GM12878 (cell line): ENCODE data around the gene QPRT. TPM values are rescaled to one million over a fixed set of nuclear protein-coding genes. Genes with fewer than 3 reads are reported as not detected.
A peak's percentile ranks its signal among the peaks of the same experiment; 100 is the strongest.
"Not testable (repeated sequence)": the region's sequence is repeated elsewhere in the genome, so short reads cannot be mapped to it uniquely, and the experiment has no call there.

Experiments used
- ATAC-seq: fragments of 200-7000 bp; cut with Tn5 transposase; 3 replicates; pipeline ENCODE4 v1.9.1; 2020; ENCODE audit warnings: mild to moderate bottlenecking, moderate library complexity
- BruUV-seq: library from RNA; stranded (reverse); fragments of 400-500 nt; replicated peaks from 2 replicates; lab custom pipeline; 2021; lab: Mats Ljungman, UMichigan
- CTCF ChIA-PET: fragments of 300-600 bp; sonication (Branson Sonifier 250); formaldehyde crosslinking; extraction: SDS; loops from one replicate; lab custom pipeline; 2021; ENCODE audit warnings: inconsistent platforms; lab: Yijun Ruan, JAX
- POLR2A ChIA-PET: fragments of 350-600 bp; formaldehyde crosslinking; extraction: SDS; loops from one replicate; lab custom pipeline; 2021; ENCODE audit warnings: inconsistent platforms; lab: Charles Lee
- RAD21 ChIA-PET: fragments of 300-600 bp; sonication (Branson Sonifier 250); formaldehyde crosslinking; loops from one replicate; lab custom pipeline; 2023; ENCODE audit warnings: antibody characterized with exemption; ENCODE audit not compliant: unreplicated experiment; lab: Charles Lee
- SMC1A ChIA-PET: fragments of 300-600 bp; sonication (Branson Sonifier 250); formaldehyde crosslinking; loops from one replicate; lab custom pipeline; 2023; ENCODE audit not compliant: unreplicated experiment, uncharacterized antibody; lab: Charles Lee
- DNase-seq: peaks from one replicate; pipeline ENCODE4 v3.0.0-alpha.2; 2011; ENCODE audit warnings: low read depth, low spot score
- FAIRE-seq: peaks from 3 replicates; lab custom pipeline; 2011; peaks lifted over from hg19 to GRCh38; lab: Jason Lieb, UNC
- H2AFZ ChIP-seq: 2 replicates; pipeline ENCODE4 v1.6.0; 2011; ENCODE audit warnings: low read depth, low read length, control low read depth; ENCODE audit not compliant: control insufficient read depth
- H3K27ac ChIP-seq: 2 replicates; pipeline ENCODE4 v1.5.1; 2011; ENCODE audit warnings: control low read depth; ENCODE audit not compliant: control insufficient read depth, insufficient read depth
- H3K27me3 ChIP-seq, 2 experiments: replicated peaks in 1 of 2; 2 replicates each; pipeline versions ENCODE4 v1.6.0 to v1.6.1; 2011; ENCODE audit warnings: low read length in 1 of 2; ENCODE audit not compliant: control insufficient read depth in 2 of 2, insufficient read depth in 2 of 2
- H3K36me3 ChIP-seq, 2 experiments: 2 replicates each; pipeline ENCODE4 v1.5.1; 2011; ENCODE audit warnings: low read length in 1 of 2; ENCODE audit not compliant: control insufficient read depth in 2 of 2, insufficient read depth in 2 of 2
- H3K4me1 ChIP-seq: 2 replicates; pipeline ENCODE4 v1.6.1; 2011; ENCODE audit warnings: mild to moderate bottlenecking, low read length, moderate library complexity, mixed read lengths; ENCODE audit not compliant: control insufficient read depth, insufficient read depth
- H3K4me2 ChIP-seq: 2 replicates; pipeline ENCODE4 v1.6.0; 2011; ENCODE audit warnings: control low read depth; ENCODE audit not compliant: control insufficient read depth, insufficient read depth
- H3K4me3 ChIP-seq: fragments of 200-600 bp; sonication (generic); 2 replicates; pipeline ENCODE4 v1.5.1; 2016
- H3K79me2 ChIP-seq: 2 replicates; pipeline ENCODE4 v1.6.0; 2011; ENCODE audit warnings: low read length; ENCODE audit not compliant: control insufficient read depth, insufficient read depth
- H3K9ac ChIP-seq: 2 replicates; pipeline ENCODE4 v1.8.0; 2011; ENCODE audit warnings: low read length, control low read depth, mixed read lengths; ENCODE audit not compliant: control insufficient read depth, insufficient read depth
- H3K9me3 ChIP-seq: replicated peaks from 3 replicates; pipeline ENCODE4 v1.5.1; 2011; ENCODE audit warnings: mild to moderate bottlenecking, low read length; ENCODE audit not compliant: control insufficient read depth, insufficient read depth
- H4K20me1 ChIP-seq: 2 replicates; pipeline ENCODE4 v1.6.0; 2011; ENCODE audit not compliant: control insufficient read depth, insufficient read depth
- IKZF2 ChIP-seq, 2 experiments: fragments of 450-650 bp; IDR thresholded peaks; 2 replicates each; pipeline ENCODE4 v1.6.1; 2017; ENCODE audit warnings: mild to moderate bottlenecking in 2 of 2, moderate library complexity in 2 of 2
- RUNX3 ChIP-seq: IDR thresholded peaks from 2 replicates; pipeline ENCODE4 v1.6.1; 2012; ENCODE audit warnings: low read length, inconsistent platforms
- SMAD5 ChIP-seq: IDR thresholded peaks from 2 replicates; pipeline ENCODE4 v1.6.1; 2016; ENCODE audit warnings: antibody characterized with exemption, low read depth
- WGBS: methylation state at CpG from one replicate; pipeline ENCODE4 v1.1.6; 2016; ENCODE audit warnings: low lambda C conversion rate; ENCODE audit not compliant: insufficient replicate concordance, insufficient coverage; ENCODE audit errors: missing lambda C conversion rate; 5-methylcytosine and 5-hydroxymethylcytosine counted together
- in situ Hi-C: fragments of 300-500 bp; cut with MboI; formaldehyde crosslinking; loops from 9 replicates; pipeline ENCODE4 v1.14.3; 2018; ENCODE audit warnings: mixed read lengths
- intact Hi-C: fragments of 100-400 bp; cut with micrococcal nuclease; formaldehyde crosslinking; loops from one replicate; pipeline ENCODE4 v1.14.2; 2022; ENCODE audit not compliant: unreplicated experiment
- polyA plus RNA-seq, 11 experiments: library from polyadenylated mRNA; depleted of rRNA in 4 of 11; unstranded in 6 of 11; stranded (reverse) in 5 of 11; fragments of >200 nt; fragmentation: Nextera tagmentation in 4 of 11; fragmentation: Illumina TruSeq in 1 of 11; extraction: Ambion mirVana in 4 of 11; extraction: Trizol in 1 of 11; gene quantifications; 1 replicate in 1 of 11; 2 replicates in 10 of 11; pipeline versions ENCODE4 v1.2.1 to v1.2.3, GENCODE V29; 2011 to 2016; ENCODE audit warnings: inconsistent platforms in 2 of 11, missing spikeins in 2 of 11, low read depth in 1 of 11
- total RNA-seq, 4 experiments: library from RNA; depleted of rRNA in 3 of 4; stranded (reverse); fragments of >200 nt in 3 of 4; fragmentation: Illumina TruSeq in 1 of 4; extraction: Trizol in 1 of 4; gene quantifications; 2 replicates each; pipeline versions ENCODE4 v1.2.1 to v1.2.3, GENCODE V29; 2013 to 2021

QPRT gene
- total and polyA plus RNA-seq, 10 of the 15 experiments (the other 5 are each of a cell fraction or from before 2014, with no cell fraction given): 2.7 to 43.0 (median 31.3) TPM

DNA sequence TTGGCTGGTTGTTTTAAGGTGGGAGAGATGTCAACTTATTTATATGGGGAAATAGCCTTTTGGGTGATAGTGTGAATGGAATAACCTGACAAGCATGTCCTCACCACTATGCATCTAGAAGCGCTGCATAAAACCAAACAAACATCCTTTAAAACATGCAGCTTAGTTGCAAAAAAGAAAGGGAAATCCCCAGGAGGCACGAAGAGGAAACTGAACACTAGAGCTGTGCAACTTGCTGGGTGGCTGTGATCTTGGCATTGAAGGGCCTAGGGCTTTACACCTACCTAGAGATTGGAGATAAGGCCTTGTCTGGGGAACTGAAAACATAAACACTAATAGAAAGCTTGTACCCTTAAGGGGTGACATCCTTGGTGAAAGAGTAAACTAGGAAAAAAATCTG lies 59.5 kb downstream of the QPRT start:
- RAD21 ChIA-PET: interaction anchor here (0.5 to 1.9 kb wide), 7 partner anchors 9 to 223 kb away, joined by 3 to 17 read pairs (median 6); partner anchors contain the start of genes KIF22 and TMEM219
- in situ Hi-C loops (no loop called here), intact Hi-C loops (no loop called here)
- peak; percentile 93 for ATAC-seq
- Histone ChIP-seq H3K4me1 (peaks cover 17% of the 10 kb centered on the region), H3K27me3 (no peaks in the 10 kb centered on the region), H4K20me1 (no peaks in the 10 kb centered on the region), H2AFZ (0 out of 2 replicates have a peak overlapping the region, but pooled peaks have one; percentile 25)
- TF ChIP-seq IKZF2 (IDR thresholded peaks at IDR 0.05) (peak in 1 of 2 experiments; percentile 57; a peak in 3 of 4 replicates), SMAD5 (no peak), RUNX3 (peak; percentile 34; the same call in 1 of the 2 replicates)
- TF ChIP-seq, all 136 proteins: peak for 2
- no TSS peak for BruUV-seq
- SMC1A ChIA-PET: interaction anchor here (0.6 to 1.6 kb wide), 10 partner anchors 9 to 110 kb away, joined by 3 to 6 read pairs (median 5); partner anchors contain the start of gene KIF22
- H3K9ac ChIP-seq: no peak overlapping the region
- FAIRE-seq (no peak), DNase-seq (peak; percentile 76)
- H3K36me3 ChIP-seq: no peaks in the 10 kb centered on the region; a peak in 1 of 4 replicates
- peak overlapping the region; percentile 51 for H3K4me2 ChIP-seq
- CTCF ChIA-PET: interaction anchor here (0.6 to 2.3 kb wide), 12 partner anchors 9 to 267 kb away, joined by 3 to 15 read pairs (median 4); partner anchors contain the start of gene KIF22
- no peaks in the 10 kb centered on the region; the same call in 2 of the 3 replicates for H3K9me3 ChIP-seq
- H3K27ac ChIP-seq: peak overlapping the region; percentile 47
- H3K79me2 ChIP-seq: no peaks in the 10 kb centered on the region
- WGBS: 0% methylated on average over 2 of the region's 2 CpGs
- POLR2A ChIA-PET: interaction anchor here (0.6 to 2.0 kb wide), 6 partner anchors 9 to 78 kb away, joined by 3 to 6 read pairs (median 4); no protein-coding TSS in a partner anchor
- no peak overlapping the region for H3K4me3 ChIP-seq

GRCh38 chr16:29739927-29740629 lies 61.1 kb downstream of the QPRT start:
- BruUV-seq, H3K4me3 ChIP-seq, H3K79me2 ChIP-seq, H2AFZ ChIP-seq, H3K27me3 ChIP-seq, DNase-seq, H3K9me3 ChIP-seq, H3K36me3 ChIP-seq, FAIRE-seq, intact Hi-C loops, H3K9ac ChIP-seq, in situ Hi-C loops, ATAC-seq, H4K20me1 ChIP-seq, H3K4me2 ChIP-seq, H3K27ac ChIP-seq: not testable (repeated sequence)
- RAD21 ChIA-PET: interaction anchor here (0.7 to 1.9 kb wide), 4 partner anchors 14 to 67 kb away, joined by 3 to 17 read pairs (median 6); partner anchors contain the start of gene KIF22
- 96% methylated on average over 6 of the region's 6 CpGs for WGBS
- H3K4me1 ChIP-seq: peaks cover 31% of the 10 kb centered on the region
- CTCF ChIA-PET: interaction anchor here (0.8 to 2.3 kb wide), 4 partner anchors 10 to 50 kb away, joined by 3 to 15 read pairs (median 6); no protein-coding TSS in a partner anchor
- POLR2A ChIA-PET: interaction anchor here (0.9 to 2.0 kb wide), 2 partner anchors 9 to 14 kb away, joined by 3 to 6 read pairs; no protein-coding TSS in a partner anchor
- SMC1A ChIA-PET: interaction anchor here (1.4 to 1.6 kb wide), 2 partner anchors 14 to 45 kb away, joined by 5 to 6 read pairs; no protein-coding TSS in a partner anchor

DNA sequence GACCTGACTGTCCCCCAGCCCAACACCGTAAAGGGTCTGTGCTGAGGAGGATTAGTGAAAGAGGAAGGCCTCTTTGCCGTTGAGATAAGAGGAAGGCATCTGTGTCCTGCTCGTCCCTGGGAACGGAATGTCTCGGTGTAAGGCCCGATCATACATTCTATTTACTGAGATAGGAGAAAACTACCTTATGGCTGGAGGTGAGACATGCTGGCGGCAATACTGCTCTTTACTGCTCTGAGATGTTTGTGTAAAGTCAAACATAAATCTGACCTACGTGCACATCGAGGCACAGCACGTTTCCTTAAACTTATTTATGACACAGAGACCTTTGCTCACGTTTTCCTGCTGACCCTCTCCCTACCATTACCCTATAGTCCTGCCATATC lies 61.6 kb downstream of the QPRT start:
- 94% methylated on average over 11 of the region's 11 CpGs for WGBS
- FAIRE-seq, H3K27me3 ChIP-seq, H3K9ac ChIP-seq, H3K27ac ChIP-seq, H3K79me2 ChIP-seq, RAD21 ChIA-PET, H3K4me2 ChIP-seq, BruUV-seq, in situ Hi-C loops, intact Hi-C loops, DNase-seq, CTCF ChIA-PET, ATAC-seq, H4K20me1 ChIP-seq, H2AFZ ChIP-seq, H3K36me3 ChIP-seq, H3K4me3 ChIP-seq, H3K9me3 ChIP-seq, POLR2A ChIA-PET: not testable (repeated sequence)
- SMC1A ChIA-PET: interaction anchor here (0.6 to 1.4 kb wide), 2 partner anchors 12 to 14 kb away, joined by 3 to 5 read pairs; no protein-coding TSS in a partner anchor
- H3K4me1 ChIP-seq: peaks cover 36% of the 10 kb centered on the region
